ENCODE data around the gene PPARGC1A.

DNA sequence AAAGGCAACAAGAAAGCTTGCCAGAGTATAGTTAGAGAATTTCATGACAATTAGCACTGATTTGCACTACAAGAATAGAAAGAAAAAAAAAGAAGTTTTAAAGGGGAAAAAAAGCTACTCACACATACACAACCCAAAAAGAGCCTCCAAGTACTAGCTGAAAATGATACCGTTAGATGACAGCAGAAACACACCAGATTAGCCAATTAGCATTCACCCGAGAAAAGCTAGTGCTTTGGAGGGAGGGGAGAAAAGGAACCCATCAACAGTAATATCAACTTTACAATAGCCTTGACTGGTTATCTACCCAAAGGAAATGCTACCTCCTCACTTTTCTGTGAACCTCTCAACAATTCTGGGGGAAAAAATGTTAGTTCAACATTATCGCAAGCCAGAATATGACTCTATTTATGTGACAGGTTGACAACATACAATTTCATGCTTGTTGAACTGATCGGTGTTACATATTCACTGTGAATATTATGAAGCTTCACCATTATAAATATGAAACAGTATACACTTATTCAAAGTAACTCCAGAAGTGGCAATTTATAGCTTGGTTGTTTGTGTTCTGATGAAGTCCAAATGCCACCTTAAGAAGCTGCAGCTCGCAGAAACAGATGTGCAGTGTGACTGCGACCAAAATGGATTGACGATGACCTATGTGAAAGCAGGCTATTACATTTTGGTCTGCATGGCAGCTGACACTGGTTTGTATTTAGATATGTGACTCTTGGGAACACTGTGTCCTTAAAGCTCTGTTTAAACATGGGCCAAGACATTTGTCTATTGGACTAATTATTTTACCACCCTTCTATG, 15.9 kb downstream of the PPARGC1A start:
- TF ChIP-seq POLR2A (IDR thresholded peaks at IDR 0.05) (no peak), CTCF (IDR thresholded peaks at IDR 0.05) (no peak), POLR2AphosphoS5 (IDR thresholded peaks at IDR 0.05) (no peak)
